ENCODE results near the gene PTPRM.

DNA sequence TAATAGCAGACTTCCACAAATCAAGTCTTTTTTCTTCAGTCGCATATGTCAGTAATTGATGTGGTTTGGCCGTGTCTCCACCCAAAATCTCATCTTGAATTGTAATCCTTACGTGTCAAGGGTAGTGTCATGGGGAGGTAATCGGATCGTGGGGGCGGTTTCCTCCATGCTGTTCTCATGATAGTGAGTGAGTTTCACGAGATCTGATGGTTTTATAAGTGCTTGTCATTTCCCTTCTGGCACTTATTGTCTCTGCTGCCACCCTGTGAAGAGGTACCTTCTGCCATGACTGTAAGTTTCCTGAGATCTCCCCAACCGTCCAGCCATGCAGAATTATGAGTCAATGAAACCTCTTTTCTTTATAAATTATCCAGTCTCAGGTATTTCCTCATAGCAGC, 478.8 kb downstream of the PTPRM start:
- TF ChIP-seq YY1 (IDR thresholded peaks at IDR 0.05; ENCODE audit: insufficient read depth, insufficient read length) (no peak), ZNF274 (IDR thresholded peaks at IDR 0.05; ENCODE audit: low read depth, low read length) (no peak)
